HUES48 (cell line): ENCODE data around the gene FNIP1.
"Not testable (repeated sequence)": the region's sequence is repeated elsewhere in the genome, so short reads cannot be mapped to it uniquely, and the experiment has no call there.

Experiments
- H3K27ac ChIP-seq: one replicate; pipeline ENCODE4 v1.7.0; 2013; ENCODE audit warnings: low read depth, low read length, inconsistent platforms
- H3K27me3 ChIP-seq: 2 replicates; pipeline ENCODE4 v1.6.1; 2013; ENCODE audit warnings: mild to moderate bottlenecking, low read length; ENCODE audit not compliant: control insufficient read depth, insufficient read depth
- H3K36me3 ChIP-seq: 2 replicates; pipeline ENCODE4 v1.6.1; 2013; ENCODE audit warnings: low read length; ENCODE audit not compliant: control insufficient read depth, insufficient read depth
- H3K4me1 ChIP-seq: 2 replicates; pipeline ENCODE4 v1.6.1; 2013; ENCODE audit warnings: mild to moderate bottlenecking, low read length; ENCODE audit not compliant: control insufficient read depth, insufficient read depth
- H3K4me3 ChIP-seq: 2 replicates; pipeline ENCODE4 v1.5.1; 2013; ENCODE audit warnings: mild to moderate bottlenecking, low read depth, low read length
- H3K9ac ChIP-seq: 2 replicates; pipeline ENCODE4 v1.6.1; 2013; ENCODE audit warnings: mild to moderate bottlenecking, low read depth, low read length, moderate library complexity
- H3K9me3 ChIP-seq: 2 replicates; pipeline ENCODE4 v1.6.1; 2013; ENCODE audit warnings: low read length; ENCODE audit not compliant: control insufficient read depth, insufficient read depth

FNIP1 gene

DNA sequence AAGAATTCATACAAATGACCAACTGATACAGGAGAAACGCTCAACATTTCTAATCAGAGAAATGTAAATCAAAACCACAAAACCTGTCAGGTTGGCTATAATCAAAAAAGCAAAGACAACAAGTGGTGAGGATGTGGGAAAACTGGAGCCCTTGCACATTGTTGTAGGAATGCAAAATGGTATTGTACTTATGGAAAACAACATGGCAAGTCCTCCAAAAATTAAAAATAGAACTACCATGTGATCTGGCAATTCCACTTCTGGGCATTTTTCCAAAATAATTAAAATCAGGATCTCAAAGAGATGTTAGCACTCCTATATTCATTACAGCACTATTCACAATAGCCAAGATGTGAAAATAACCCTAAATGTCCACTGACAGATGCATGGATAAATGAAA is 76.1 kb downstream of the FNIP1 start:
- Histone ChIP-seq H3K9me3 (no peaks in the 10 kb centered on the region), H3K36me3 (peaks cover 4% of the 10 kb centered on the region; the same call in 1 of the 2 replicates), H3K27me3 (no peaks in the 10 kb centered on the region), H3K27ac (no peak overlapping the region), H3K4me3 (no peak overlapping the region), H3K9ac (no peak overlapping the region), H3K4me1 (no peaks in the 10 kb centered on the region)

DNA sequence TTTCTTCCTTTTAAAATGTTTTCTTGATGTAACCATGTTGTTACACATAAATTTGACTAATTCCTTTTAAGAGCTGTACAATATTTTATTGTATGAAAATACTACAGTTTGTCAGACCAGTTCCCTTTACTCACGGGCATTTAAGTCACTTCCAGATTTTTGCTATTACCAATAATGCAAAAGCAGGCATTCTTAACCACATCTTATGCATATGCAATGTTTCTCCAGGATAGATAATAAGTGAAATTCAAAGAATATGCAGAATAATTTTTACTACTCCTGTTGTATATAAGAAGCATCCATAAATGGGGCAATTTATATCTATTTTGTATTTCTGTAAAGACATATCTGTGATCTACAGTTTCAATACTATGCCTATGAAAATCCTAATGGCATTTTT is 77.3 kb downstream of the FNIP1 start:
- Histone ChIP-seq H3K27ac (no peak overlapping the region), H3K9ac (no peak overlapping the region), H3K9me3 (no peaks in the 10 kb centered on the region), H3K4me1 (no peaks in the 10 kb centered on the region), H3K4me3 (no peak overlapping the region), H3K27me3 (no peaks in the 10 kb centered on the region), H3K36me3 (peaks cover 4% of the 10 kb centered on the region; the same call in 1 of the 2 replicates)

- Histone ChIP-seq H3K27ac (no peak overlapping the region), H3K27me3 (no peaks in the 10 kb centered on the region), H3K4me1 (no peaks in the 10 kb centered on the region), H3K9ac (no peak overlapping the region), H3K4me3 (no peak overlapping the region), H3K36me3 (peaks cover 4% of the 10 kb centered on the region; the same call in 1 of the 2 replicates), H3K9me3 (no peaks in the 10 kb centered on the region)
These were observed 78.3 kb downstream of the FNIP1 start for GRCh38 chr5:131718487-131719014.

DNA sequence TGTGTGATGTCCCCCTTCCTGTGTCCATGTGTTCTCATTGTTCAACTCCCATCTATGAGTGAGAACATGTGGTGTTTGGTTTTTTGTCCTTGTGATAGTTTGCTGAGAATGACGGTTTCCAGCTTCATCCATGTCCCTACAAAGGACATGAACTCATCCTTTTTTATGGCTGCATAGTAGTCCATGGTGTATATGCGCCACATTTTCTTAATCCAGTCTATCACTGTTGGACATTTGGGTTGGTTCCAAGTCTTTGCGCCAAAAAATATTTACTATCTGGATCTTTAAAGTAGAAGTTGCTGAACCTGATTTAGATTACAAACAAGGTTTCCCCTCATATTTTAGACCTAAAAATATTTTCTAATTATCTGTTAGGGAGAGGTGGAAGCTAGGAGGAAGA is 79.7 kb downstream of the FNIP1 start:
- H3K9ac ChIP-seq, H3K4me1 ChIP-seq, H3K36me3 ChIP-seq, H3K27ac ChIP-seq, H3K4me3 ChIP-seq, H3K27me3 ChIP-seq, H3K9me3 ChIP-seq: not testable (repeated sequence)

GRCh38 chr5:131716650-131717049 is 80.2 kb downstream of the FNIP1 start:
- H3K9me3 ChIP-seq: no peaks in the 10 kb centered on the region

DNA sequence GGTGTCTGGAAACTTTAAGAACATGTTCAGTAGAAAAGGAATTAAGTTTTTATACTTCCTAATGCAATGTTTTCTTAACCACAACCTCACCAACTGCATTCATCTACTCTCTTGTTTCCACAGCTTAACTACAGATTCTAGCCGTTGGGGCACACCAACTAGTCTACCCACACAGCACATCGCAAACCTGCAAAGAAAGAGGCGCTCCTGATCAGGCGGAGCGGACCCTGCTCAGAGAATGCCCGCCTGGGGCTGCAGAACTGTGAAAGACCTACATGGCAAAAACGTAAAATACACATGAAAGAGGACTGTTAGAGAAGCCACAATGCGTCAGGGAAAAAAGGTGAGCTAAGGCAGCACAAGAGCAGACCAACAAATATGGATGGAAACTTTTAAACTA is 86.4 kb downstream of the FNIP1 start:
- Histone ChIP-seq H3K4me3 (no peak overlapping the region), H3K9me3 (no peaks in the 10 kb centered on the region), H3K36me3 (peaks cover 19% of the 10 kb centered on the region), H3K4me1 (0 out of 2 replicates have a peak, but pooled peaks cover 7% of the 10 kb centered on the region), H3K27me3 (no peaks in the 10 kb centered on the region), H3K27ac (no peak overlapping the region), H3K9ac (no peak overlapping the region)

More at GRCh38 chr5:131716650-131717049, 80.2 kb downstream of the FNIP1 start:
- no peak overlapping the region for H3K4me3 ChIP-seq
- H3K27me3 ChIP-seq: no peaks in the 10 kb centered on the region
- H3K9ac ChIP-seq: no peak overlapping the region
- no peak overlapping the region for H3K27ac ChIP-seq
- peaks cover 4% of the 10 kb centered on the region; the same call in 1 of the 2 replicates for H3K36me3 ChIP-seq
- H3K4me1 ChIP-seq: no peaks in the 10 kb centered on the region

DNA sequence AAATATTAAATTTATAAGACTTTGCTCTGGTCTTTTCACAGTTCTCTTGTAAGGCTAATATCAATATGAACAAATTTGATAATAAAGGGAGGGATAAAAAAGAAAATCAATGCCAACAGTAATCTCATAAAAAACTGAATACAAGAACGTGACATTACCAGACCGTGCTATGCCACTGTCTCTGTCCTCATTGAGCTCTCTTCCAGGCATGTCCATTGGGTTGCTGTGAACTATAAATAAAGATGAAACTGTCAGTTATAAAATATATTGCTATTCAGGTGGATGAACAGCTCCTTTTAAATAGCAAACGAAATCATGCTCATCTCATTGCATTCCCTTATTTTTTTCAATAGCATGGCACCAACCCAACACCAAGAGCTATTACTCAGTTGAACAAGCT is 87.8 kb downstream of the FNIP1 start:
- Histone ChIP-seq H3K27ac (no peak overlapping the region), H3K4me3 (no peak overlapping the region), H3K36me3 (peaks cover 32% of the 10 kb centered on the region), H3K9me3 (no peaks in the 10 kb centered on the region), H3K27me3 (no peaks in the 10 kb centered on the region), H3K9ac (no peak overlapping the region), H3K4me1 (0 out of 2 replicates have a peak, but pooled peaks cover 7% of the 10 kb centered on the region)

DNA sequence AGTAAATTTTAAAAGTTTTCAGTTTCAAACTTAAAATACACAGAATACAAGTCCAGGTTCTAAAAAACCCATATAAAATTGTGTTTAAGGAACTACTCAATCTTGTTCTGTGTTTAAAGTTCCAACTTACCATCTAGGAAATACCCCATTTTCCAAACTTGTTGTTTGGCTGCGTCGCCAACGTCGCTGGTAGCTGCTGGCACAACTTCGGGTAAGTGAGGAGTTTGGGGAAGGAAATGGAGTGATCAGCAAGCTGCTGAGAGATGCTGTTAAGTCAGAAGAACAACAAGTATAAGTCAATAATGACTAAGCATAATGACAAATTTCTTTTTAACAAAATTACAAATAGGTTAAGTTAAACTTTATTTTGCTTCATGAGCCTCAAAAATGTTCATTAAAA is 90.5 kb downstream of the FNIP1 start:
- peaks cover 59% of the 10 kb centered on the region for H3K36me3 ChIP-seq
- H3K4me3 ChIP-seq: no peak overlapping the region
- 0 out of 2 replicates have a peak, but pooled peaks cover 7% of the 10 kb centered on the region for H3K4me1 ChIP-seq
- H3K27ac ChIP-seq: no peak overlapping the region
- H3K27me3 ChIP-seq: no peaks in the 10 kb centered on the region
- no peaks in the 10 kb centered on the region for H3K9me3 ChIP-seq
- no peak overlapping the region for H3K9ac ChIP-seq

DNA sequence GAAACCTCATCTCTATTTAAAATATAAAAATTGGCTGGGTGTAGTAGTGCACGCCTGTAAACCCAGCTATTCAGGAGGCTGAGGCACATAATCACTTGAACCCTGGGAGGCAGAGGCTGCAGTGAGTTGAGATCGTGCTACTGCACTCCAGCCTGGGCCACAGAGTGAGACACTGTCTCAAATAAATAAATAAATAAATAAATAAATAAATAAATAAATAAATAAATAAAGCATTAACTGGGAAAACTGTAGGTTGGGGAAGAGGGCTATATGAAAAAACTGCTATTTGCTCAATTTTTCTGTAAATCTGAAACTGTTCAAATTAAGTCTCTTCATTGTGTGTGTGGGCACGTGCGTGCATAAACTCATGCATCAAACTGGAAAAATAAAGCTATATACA is 101.9 kb downstream of the FNIP1 start:
- H3K4me1 ChIP-seq: no peaks in the 10 kb centered on the region
- no peak overlapping the region for H3K27ac ChIP-seq
- no peak overlapping the region for H3K4me3 ChIP-seq
- H3K27me3 ChIP-seq: no peaks in the 10 kb centered on the region
- H3K36me3 ChIP-seq: peaks cover 13% of the 10 kb centered on the region
- no peaks in the 10 kb centered on the region for H3K9me3 ChIP-seq
- no peak overlapping the region for H3K9ac ChIP-seq

DNA sequence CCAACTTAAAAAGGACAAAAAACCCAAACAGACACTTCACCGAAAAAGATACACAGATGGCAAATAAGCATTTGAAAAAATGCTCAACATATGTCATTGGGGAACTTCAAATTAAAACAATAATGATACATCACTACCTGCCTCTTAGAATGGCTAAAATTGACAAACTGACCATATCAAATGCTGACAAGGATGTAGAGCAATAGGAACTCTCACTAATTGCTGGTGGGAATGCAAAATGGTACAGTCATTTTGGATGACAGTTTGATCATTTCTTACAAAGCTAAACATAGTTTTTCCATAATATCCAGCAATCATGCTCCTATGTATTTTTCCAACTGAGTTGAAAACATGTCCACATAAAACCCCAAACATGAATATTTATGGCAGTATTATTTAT is 102.9 kb downstream of the FNIP1 start:
- Histone ChIP-seq H3K9me3 (no peaks in the 10 kb centered on the region), H3K4me1 (no peaks in the 10 kb centered on the region), H3K27ac (no peak overlapping the region), H3K27me3 (no peaks in the 10 kb centered on the region), H3K36me3 (peaks cover 10% of the 10 kb centered on the region), H3K4me3 (no peak overlapping the region), H3K9ac (no peak overlapping the region)

GRCh38 chr5:131685516-131686171 is 111.2 kb downstream of the FNIP1 start:
- no peaks in the 10 kb centered on the region for H3K27me3 ChIP-seq
- no peak overlapping the region for H3K4me3 ChIP-seq
- H3K27ac ChIP-seq: no peak overlapping the region
- no peaks in the 10 kb centered on the region for H3K9me3 ChIP-seq
- no peak overlapping the region for H3K9ac ChIP-seq
- no peaks in the 10 kb centered on the region for H3K36me3 ChIP-seq
- peaks cover 9% of the 10 kb centered on the region; the same call in 1 of the 2 replicates for H3K4me1 ChIP-seq
